Upper lobe of left lung (tissue), 4 donors: ENCODE results near the gene PAPPA.

Experiments used
- CTCF ChIP-seq, 6 experiments: fragments of 450-650 bp in 4 of 6; fragments of 200-600 bp in 2 of 6; sonication (generic) in 2 of 6; IDR thresholded peaks; one replicate each; pipeline ENCODE4 v1.5.1; 2016 to 2019; ENCODE audit warnings: antibody characterized with exemption in 6 of 6
- EP300 ChIP-seq, 4 donors: sonication (generic); formaldehyde crosslinking; IDR thresholded peaks; one replicate each; pipeline ENCODE4 v1.5.1; 2017; ENCODE audit warnings: antibody characterized with exemption in 4 of 4, control low read depth in 2 of 4
- POLR2A ChIP-seq, 4 donors: fragments of 450-650 bp; IDR thresholded peaks; one replicate each; pipeline ENCODE4 v1.5.1; 2016 to 2017; ENCODE audit warnings: antibody characterized with exemption in 4 of 4, mild to moderate bottlenecking in 2 of 4

- TF ChIP-seq POLR2A (IDR thresholded peaks at IDR 0.05) (no peak), CTCF (IDR thresholded peaks at IDR 0.05) (no peak), EP300 (IDR thresholded peaks at IDR 0.05) (no peak)
Observed at GRCh38 chr9:116405321-116405720, 251.7 kb downstream of the PAPPA start.
